Skeletal muscle tissue (tissue), 4 donors: ENCODE results near the gene CYP27C1. TPM values are rescaled to one million over a fixed set of nuclear protein-coding genes. Genes with fewer than 3 reads are reported as not detected.
A peak's percentile ranks its signal among the peaks of the same experiment; 100 is the strongest.

Experiments used
- H3K27ac ChIP-seq: one replicate; pipeline ENCODE4 v1.7.0; 2013; ENCODE audit warnings: mild to moderate bottlenecking, low read depth, low read length, inconsistent platforms
- H3K27me3 ChIP-seq, 3 donors: one replicate each; pipeline ENCODE4 v1.7.0; 2013; ENCODE audit warnings: low read length in 3 of 3; ENCODE audit not compliant: control insufficient read depth in 3 of 3, insufficient read depth in 3 of 3
- H3K36me3 ChIP-seq, 3 donors: one replicate each; pipeline ENCODE4 v1.7.0; 2013; ENCODE audit warnings: low read length in 3 of 3; ENCODE audit not compliant: control insufficient read depth in 3 of 3, insufficient read depth in 3 of 3
- H3K4me1 ChIP-seq, 3 donors: one replicate each; pipeline ENCODE4 v1.7.0; 2013; ENCODE audit warnings: low read length in 3 of 3, mild to moderate bottlenecking in 3 of 3; ENCODE audit not compliant: control insufficient read depth in 3 of 3, insufficient read depth in 3 of 3
- H3K4me3 ChIP-seq, 3 donors: one replicate each; pipeline ENCODE4 v1.7.0; 2013; ENCODE audit warnings: low read length in 3 of 3
- H3K9ac ChIP-seq, 3 donors: one replicate each; pipeline ENCODE4 v1.7.0; 2013; ENCODE audit warnings: low read length in 3 of 3, mild to moderate bottlenecking in 3 of 3, moderate library complexity in 2 of 3, low read depth in 1 of 3
- H3K9me3 ChIP-seq, 3 donors: one replicate each; pipeline ENCODE4 v1.7.0; 2013; ENCODE audit warnings: low read length in 3 of 3; ENCODE audit not compliant: control insufficient read depth in 3 of 3
- total RNA-seq: library from RNA; depleted of rRNA; stranded (reverse); fragments of >200 nt; gene quantifications from one replicate; pipeline ENCODE4 v1.2.3, GENCODE V29; 2014
- donor health status: Osteomylitis.

Gene CYP27C1
- total RNA-seq, 1 donor from 2014 or later = 2.6 TPM

DNA sequence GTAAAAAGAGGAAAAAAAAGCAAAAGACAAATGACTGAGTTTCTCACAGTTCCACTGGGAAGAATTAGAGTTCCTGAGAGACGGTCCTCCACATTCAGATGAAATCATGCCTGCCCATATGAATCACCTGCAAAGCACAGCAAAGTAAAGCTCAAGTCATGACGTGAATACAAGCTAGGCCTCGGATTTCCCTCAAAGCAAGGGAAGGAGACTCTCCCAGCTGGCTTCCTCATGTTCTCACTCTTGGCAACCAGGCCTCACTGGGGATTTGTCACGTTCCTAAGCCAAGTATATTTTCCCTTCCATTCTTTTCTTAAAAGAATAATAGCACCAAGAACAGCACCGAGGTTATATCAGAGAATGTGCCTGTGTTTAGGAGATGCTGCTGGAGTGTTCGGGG, 47.0 kb downstream of the CYP27C1 start:
- peak overlapping the region in 1 of 3 donors; percentile 19 for H3K9ac ChIP-seq
- no peaks in the 10 kb centered on the region for H3K9me3 ChIP-seq
- no peak overlapping the region for H3K4me3 ChIP-seq
- H3K27ac ChIP-seq = peak overlapping the region; percentile 7
- no peaks in the 10 kb centered on the region for H3K27me3 ChIP-seq
- H3K36me3 ChIP-seq = no peaks in the 10 kb centered on the region
- H3K4me1 ChIP-seq = peaks cover 40 to 61% (median 51%) of the 10 kb centered on the region in 3 donors

DNA sequence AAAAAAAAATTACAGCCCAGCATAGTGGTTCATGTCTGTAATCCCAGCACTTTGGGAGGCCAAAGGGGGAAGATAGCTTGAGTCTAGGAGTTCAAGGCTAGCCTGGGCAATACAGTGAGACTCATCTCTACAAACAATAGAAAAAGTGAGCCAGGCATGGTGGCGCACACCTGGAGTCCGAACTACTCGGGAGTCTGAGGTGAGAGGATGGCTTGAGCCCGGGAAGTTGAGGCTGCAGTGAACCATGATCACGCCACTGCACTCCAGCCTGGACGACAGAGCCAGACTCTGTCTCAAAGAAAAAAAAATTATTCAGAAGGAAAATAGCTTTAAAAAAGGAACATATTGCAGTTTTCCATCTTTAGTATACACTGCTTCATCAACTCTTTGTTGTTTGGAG, 47.8 kb downstream of the CYP27C1 start:
- H3K27ac ChIP-seq = no peak overlapping the region
- no peaks in the 10 kb centered on the region for H3K27me3 ChIP-seq
- H3K36me3 ChIP-seq = no peaks in the 10 kb centered on the region
- H3K4me3 ChIP-seq = no peak overlapping the region
- no peak overlapping the region for H3K9ac ChIP-seq
- no peaks in the 10 kb centered on the region for H3K9me3 ChIP-seq
- H3K4me1 ChIP-seq = peaks cover 40 to 61% (median 51%) of the 10 kb centered on the region in 3 donors

DNA sequence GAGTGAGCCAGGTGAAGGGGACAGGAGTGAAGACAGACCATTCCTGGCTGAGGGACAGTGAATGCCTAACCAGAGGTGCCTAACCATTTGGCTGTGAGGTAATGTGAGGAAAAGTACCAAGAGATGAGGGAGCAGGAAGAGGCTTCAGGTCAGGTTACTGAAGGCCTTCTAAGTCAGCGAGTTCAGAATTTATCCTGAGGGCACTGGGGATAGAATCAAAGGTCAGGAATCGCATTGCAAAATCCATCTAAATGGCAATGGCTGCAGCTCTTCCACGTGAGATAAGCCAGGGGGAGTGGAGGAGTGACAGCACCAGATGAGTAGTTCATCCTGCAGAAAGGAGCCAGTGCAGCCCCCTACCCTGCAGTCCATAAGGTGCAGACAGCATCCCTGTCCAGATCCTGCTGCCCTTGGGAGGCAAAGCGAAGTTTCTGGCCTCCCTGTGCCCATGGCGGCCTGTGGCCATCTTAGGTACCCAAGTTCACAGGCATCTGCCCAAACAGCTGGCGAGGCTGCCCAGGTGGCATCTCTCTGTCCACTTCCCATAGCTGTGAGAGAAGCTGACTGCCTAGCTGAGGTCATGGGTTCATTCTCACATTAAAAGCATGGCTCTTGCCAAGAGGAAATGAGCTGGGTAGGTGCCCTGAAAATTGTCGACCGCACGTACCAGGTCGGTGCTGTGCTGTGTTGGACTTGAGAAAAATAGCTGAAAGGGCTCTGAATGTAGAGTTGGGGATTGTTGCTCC, 49.5 kb downstream of the CYP27C1 start:
- H3K27ac ChIP-seq = no peak overlapping the region
- peaks cover 25 to 50% (median 48%) of the 10 kb centered on the region in 3 donors for H3K4me1 ChIP-seq
- no peak overlapping the region for H3K4me3 ChIP-seq
- no peaks in the 10 kb centered on the region for H3K36me3 ChIP-seq
- H3K9me3 ChIP-seq = no peaks in the 10 kb centered on the region
- no peaks in the 10 kb centered on the region for H3K27me3 ChIP-seq
- H3K9ac ChIP-seq = no peak overlapping the region

DNA sequence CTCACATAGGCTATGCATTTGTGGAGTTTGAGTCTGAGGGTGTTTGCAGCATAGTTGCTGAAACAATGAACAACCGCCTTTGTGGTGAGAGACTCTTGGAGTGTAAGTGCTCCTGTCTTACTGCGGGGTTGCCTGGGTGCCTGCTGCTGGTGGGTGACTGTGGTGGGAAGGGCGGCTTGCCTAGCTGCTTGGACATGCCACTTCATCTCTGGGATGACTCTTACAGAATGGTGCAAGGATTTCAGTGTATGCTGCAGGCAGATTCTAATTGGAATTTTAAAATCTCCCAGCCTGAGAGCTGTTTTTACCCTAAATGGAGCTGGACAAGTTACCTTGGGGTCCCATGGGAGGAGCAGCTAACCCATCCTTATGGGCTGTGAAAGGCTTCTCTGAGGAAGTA, 50.1 kb downstream of the CYP27C1 start:
- no peak overlapping the region for H3K4me3 ChIP-seq
- no peaks in the 10 kb centered on the region for H3K9me3 ChIP-seq
- no peaks in the 10 kb centered on the region for H3K36me3 ChIP-seq
- H3K27ac ChIP-seq = no peak overlapping the region
- H3K9ac ChIP-seq = no peak overlapping the region
- no peaks in the 10 kb centered on the region for H3K27me3 ChIP-seq
- peaks cover 25 to 50% (median 48%) of the 10 kb centered on the region in 3 donors for H3K4me1 ChIP-seq

DNA sequence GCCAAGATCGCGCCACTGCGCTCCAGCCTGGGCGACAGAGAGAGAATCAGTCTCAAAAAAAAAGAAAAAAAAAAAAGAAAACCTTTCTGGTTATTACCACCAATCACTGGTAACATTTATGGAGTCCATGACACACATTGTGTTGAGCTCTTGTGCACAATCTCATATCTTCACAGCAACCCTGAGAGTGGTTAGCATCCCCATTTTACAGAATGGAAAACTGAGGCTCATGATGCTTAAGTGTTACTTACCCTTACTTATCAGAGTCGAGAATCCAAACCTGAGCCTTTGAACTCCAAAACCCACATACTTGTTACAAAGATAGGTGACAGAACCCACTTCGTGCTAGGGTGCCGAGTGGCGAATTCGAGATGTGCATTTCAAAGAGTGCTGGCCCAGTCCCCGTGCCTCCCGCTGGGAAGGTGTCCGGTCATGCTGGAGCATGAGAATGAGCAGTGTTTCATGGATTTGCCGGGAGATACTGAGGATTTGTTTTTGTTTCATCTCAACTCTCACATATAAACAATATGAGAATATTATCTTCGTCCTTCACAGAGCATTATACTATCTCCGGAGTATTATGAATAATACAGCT, 50.9 kb downstream of the CYP27C1 start:
- H3K9ac ChIP-seq = no peak overlapping the region
- no peaks in the 10 kb centered on the region for H3K36me3 ChIP-seq
- H3K4me3 ChIP-seq = no peak overlapping the region
- no peaks in the 10 kb centered on the region for H3K27me3 ChIP-seq
- H3K4me1 ChIP-seq = peaks cover 19 to 48% (median 43%) of the 10 kb centered on the region in 3 donors
- no peaks in the 10 kb centered on the region for H3K9me3 ChIP-seq
- H3K27ac ChIP-seq = no peak overlapping the region

DNA sequence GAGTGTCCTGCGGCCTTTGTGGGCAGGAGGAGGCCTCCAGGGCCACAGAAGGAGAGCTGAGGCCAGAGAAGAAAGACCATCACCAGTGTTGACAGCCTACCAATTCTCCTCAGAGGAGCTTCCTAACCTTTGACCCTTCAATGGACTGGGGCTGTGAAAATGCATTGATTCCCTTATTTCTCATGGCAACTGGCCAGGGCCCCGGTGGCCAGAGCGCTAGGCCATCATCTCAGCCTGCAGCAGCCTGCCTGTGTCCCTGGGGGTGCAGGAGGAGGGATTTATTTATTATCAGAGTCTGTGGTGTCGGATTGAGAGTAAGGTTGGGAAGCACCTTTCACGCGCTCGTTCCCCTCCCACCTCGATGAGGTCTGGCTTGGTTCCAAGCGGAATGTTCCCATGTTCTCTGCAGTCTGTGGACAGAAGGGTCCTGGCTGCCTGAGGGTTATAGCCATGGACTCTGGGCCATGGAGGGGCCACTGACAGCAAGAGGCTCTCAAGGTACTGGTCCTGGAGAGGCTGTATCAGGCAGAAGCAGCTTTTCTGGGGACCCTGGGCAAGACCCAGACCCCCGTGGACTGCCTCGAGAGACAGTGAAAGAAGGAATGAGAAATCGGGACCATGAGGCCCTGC, 53.8 kb downstream of the CYP27C1 start:
- Histone ChIP-seq H3K4me3 (no peak overlapping the region), H3K9ac (no peak overlapping the region), H3K27me3 (no peaks in the 10 kb centered on the region), H3K27ac (no peak overlapping the region), H3K36me3 (no peaks in the 10 kb centered on the region), H3K9me3 (no peaks in the 10 kb centered on the region), H3K4me1 (peaks cover 19 to 31% (median 29%) of the 10 kb centered on the region in 3 donors)

DNA sequence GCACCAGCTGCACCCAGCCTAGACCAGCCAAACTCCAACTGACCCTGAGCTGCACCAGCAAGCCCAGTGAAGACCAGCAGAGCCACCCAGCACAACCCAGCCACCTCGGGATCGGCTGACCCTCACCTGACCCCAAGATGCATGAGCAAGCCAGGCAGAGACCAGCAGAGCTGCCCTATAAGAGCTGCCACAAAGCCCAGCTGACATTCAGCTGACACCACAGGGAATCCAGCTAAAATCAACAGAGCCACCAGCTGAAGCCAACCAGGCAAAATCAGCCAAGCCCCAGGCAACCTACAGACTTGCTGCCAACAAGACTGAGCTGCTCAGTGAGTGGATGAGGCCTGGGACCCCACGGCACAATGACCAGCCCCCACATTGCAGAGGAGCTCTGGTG, 54.6 kb downstream of the CYP27C1 start:
- Histone ChIP-seq H3K4me1 (peaks cover 13 to 25% (median 25%) of the 10 kb centered on the region in 3 donors), H3K9me3 (no peaks in the 10 kb centered on the region), H3K36me3 (no peaks in the 10 kb centered on the region), H3K4me3 (no peak overlapping the region), H3K27me3 (no peaks in the 10 kb centered on the region), H3K27ac (no peak overlapping the region), H3K9ac (no peak overlapping the region)

DNA sequence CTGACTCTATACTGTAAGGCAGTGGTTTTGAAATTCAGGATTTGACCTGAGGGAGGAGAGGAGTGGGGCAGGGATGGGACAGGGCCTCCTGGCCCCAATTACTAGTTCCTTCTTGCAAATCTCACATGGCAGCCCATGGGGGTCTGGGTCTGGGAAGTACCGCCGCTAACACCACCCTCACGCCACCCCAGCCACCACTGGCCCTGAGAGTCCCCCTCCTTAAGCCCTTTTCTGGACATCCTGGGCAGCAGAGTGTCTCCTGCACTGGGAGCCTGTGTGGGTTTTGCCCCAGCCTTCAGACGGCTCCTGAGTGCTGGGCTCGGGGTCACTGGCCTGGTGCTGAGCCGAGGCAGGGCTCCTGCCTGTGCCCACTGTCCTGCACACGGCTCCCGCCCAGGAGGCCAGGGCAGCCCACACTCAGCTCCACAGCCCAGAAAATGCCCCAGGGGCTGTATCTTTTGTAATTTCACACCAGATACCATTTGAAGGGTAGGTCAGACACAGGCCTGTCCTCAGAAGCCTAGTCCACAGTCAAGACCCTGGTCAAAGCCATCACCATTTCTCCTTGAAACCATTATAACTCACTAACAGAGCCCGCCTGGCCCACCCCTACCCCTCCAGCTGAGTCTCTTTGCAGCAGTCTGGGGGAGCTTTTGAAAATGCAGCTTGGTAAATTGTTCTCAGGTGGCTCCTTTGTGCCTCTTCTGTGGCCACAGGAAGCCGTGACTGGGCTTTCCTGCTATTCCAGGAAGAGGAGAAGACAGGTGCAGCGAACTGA, 55.1 kb downstream of the CYP27C1 start:
- Histone ChIP-seq H3K4me3 (no peak overlapping the region), H3K27me3 (no peaks in the 10 kb centered on the region), H3K9ac (no peak overlapping the region), H3K9me3 (no peaks in the 10 kb centered on the region), H3K27ac (no peak overlapping the region), H3K36me3 (no peaks in the 10 kb centered on the region), H3K4me1 (peaks cover 7 to 19% (median 19%) of the 10 kb centered on the region in 3 donors)

DNA sequence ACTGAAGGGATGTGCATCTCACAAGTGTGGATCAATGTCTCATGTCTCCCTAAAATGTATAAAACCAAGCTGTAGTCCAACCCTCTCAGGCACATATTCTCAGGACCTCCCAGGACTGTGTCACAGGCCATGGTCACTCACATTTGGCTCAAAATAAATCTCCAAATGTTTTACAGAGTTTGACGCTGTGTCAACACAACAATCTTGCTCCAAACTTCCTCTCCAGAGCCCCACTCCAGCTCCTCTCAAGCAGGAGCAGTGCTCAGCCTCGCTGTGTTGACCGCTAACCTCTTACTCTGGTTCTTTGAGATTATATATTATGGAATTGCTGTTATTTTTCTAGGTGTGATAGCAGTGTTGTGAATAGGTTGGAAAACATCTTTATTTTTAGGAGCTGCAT, 56.2 kb downstream of the CYP27C1 start:
- Histone ChIP-seq H3K27me3 (no peaks in the 10 kb centered on the region), H3K4me3 (no peak overlapping the region), H3K9me3 (no peaks in the 10 kb centered on the region), H3K27ac (no peak overlapping the region), H3K4me1 (peaks cover 6 to 18% (median 17%) of the 10 kb centered on the region in 3 donors), H3K36me3 (no peaks in the 10 kb centered on the region), H3K9ac (no peak overlapping the region)
